Measurements from ENCODE around the gene OR8B8.
"Not testable (repeated sequence)": the region's sequence is repeated elsewhere in the genome, so short reads cannot be mapped to it uniquely, and the experiment has no call there.

OR8B8 gene

GRCh38 chr11:124442442-124442841 lies 3.1 kb downstream of the OR8B8 start:
- no peak for DNase-seq (ENCODE audit: low read depth in 2 of 2, low spot score in 1 of 2)

DNA sequence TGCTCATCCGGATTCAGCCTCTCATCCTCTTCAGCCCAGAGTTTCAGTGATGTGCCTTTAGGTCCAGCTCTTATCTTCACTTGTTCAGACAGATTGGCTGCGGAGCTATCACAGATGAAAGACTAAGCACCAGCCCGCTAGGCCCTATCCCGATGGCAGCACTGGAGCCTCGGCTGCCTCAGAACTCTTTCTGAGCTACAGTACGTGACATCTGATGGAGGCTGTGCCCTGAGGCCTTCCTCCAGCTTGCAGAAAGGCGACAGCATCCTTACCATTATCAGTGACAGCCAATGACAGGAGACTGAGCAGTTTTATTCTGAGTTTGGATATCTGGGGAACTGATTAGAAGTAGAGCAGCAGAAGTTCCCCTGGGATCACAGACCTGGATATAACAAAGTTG lies 4.0 kb downstream of the OR8B8 start:
- no peak for DNase-seq (ENCODE audit: low read depth in 2 of 2, low spot score in 1 of 2)

GRCh38 chr11:124441081-124441480 lies 4.4 kb downstream of the OR8B8 start:
- no peak for DNase-seq (ENCODE audit: low read depth in 2 of 2, low spot score in 1 of 2)

DNA sequence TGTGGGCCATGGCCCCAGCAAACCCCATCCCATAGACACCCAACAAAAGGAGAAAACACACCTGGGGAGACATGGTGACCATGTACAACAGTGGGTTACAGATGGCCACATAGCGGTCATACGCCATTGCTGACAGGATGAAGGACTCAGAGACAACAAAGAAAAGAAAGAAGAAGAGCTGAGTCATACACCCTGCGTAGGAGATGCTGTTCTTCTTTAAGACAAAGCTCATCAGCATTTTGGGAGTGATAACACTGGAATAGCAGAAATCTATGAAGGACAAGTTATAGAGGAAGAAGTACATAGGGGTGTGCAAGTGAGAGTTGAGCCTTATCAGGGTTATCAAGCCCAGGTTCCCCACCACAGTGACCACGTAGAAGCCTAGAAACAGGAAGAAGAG lies 4.9 kb downstream of the OR8B8 start:
- DNase-seq (ENCODE audit: low read depth in 2 of 2, low spot score in 1 of 2), result no peak

- no peak for DNase-seq (ENCODE audit: low read depth in 2 of 2, low spot score in 1 of 2)
Observed at GRCh38 chr11:124434699-124435098, 10.8 kb downstream of the OR8B8 start.

DNA sequence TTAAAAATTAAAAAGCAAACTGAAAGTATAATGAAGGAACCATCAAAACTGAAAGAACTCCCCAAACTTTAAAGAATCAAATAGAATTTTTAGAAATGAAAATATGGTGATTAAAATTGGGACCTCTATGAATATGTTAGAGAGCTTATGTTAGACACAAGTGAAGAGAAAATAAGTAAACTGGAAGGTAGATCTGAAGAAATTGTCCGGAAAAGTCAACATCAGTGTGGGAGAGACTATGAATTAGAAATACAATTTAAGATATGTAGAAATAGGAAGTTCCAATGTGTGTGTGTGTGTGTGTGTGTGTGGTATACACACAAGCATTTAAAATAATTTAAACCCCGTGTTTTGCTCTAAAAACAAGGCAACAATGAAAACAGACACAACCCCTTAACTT lies 15.9 kb downstream of the OR8B8 start:
- no peak for DNase-seq (ENCODE audit: low read depth in 2 of 2, low spot score in 1 of 2)

- DNase-seq (ENCODE audit: low read depth in 2 of 2, low spot score in 1 of 2), result no peak
Observed at GRCh38 chr11:124424384-124424921, 21.0 kb downstream of the OR8B8 start, which contains the start of gene OR8B4. TSS of gene OR8B4 (minus strand) at chr11:124424871. CDS start at chr11:124424871, 0 bp downstream.

DNA sequence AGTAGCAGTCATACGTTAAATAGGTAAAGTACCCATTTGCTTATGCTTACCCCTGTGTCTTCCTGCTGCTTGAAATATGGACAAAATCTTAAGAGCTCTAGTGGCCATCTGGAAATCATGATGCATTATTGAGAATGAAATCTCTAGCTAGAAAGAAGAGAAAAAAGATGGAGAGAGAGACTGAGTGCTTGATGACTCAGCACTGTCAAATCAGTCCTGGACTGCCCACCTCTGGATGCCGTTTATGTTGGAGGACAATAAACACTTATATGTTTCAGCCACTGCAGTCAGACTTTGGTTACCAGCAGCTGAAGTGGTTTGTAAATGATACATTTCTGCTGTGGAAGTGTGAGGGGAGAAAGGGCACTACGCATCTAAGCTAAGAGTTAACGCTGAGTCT lies 24.5 kb downstream of the OR8B8 start:
- DNase-seq (ENCODE audit: low read depth in 2 of 2, low spot score in 1 of 2), result no peak

- DNase-seq (ENCODE audit: low read depth in 2 of 2, low spot score in 1 of 2), result no peak
Observed at GRCh38 chr11:124415356-124415923, 30.1 kb downstream of the OR8B8 start.

- DNase-seq (ENCODE audit: low read depth in 2 of 2, low spot score in 1 of 2), result no peak
Observed at GRCh38 chr11:124409906-124410305, 35.6 kb downstream of the OR8B8 start.

GRCh38 chr11:124405581-124405980 lies 39.9 kb downstream of the OR8B8 start:
- no peak for DNase-seq (ENCODE audit: low read depth in 2 of 2, low spot score in 1 of 2)

DNA sequence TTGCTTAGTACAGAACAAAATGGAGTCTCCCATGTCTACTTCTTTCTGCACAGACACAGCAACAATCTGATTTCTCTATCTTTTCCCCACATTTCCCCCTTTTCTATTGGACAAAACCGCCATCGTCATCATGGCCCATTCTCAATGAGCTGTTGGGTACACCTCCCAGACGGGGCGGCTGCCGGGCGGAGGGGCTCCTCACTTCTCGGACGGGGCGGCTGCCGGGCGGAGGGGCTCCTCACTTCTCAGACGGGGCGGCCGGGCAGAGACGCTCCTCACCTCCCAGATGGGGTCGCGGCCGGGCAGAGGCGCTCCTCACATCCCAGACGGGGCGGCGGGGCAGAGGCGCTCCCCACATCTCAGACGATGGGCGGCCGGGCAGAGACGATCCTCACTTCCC lies 42.3 kb downstream of the OR8B8 start:
- DNase-seq (ENCODE audit: low read depth in 2 of 2, low spot score in 1 of 2), result not testable (repeated sequence)

DNA sequence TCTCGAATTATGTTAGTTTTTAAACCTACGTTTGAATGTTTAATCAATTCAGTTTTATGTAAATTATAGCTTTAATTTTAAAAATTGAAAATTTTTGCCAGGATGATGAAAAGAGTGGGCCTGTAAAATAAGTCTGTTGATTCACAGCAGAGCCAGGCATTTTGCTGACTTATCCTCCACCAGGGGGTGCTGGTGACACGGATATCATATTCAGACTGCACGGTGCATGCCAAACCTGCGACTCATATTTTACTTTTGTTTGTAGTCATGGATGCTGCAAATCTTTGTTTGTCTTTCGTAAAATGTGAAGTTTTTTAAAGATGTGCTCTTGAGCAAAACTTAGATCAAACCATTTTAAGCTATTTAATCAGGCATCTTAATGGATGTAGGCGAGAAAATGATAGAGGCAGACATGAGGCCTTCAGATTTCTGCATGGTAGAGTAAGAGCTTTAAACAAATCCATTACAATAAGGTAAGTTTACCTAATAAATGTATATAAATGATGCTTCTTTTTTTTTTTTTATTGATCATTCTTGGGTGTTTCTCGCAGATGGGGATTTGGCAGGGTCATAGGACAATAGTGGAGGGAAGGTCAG lies 43.1 kb downstream of the OR8B8 start:
- no peak for DNase-seq (ENCODE audit: low read depth in 2 of 2, low spot score in 1 of 2)

DNA sequence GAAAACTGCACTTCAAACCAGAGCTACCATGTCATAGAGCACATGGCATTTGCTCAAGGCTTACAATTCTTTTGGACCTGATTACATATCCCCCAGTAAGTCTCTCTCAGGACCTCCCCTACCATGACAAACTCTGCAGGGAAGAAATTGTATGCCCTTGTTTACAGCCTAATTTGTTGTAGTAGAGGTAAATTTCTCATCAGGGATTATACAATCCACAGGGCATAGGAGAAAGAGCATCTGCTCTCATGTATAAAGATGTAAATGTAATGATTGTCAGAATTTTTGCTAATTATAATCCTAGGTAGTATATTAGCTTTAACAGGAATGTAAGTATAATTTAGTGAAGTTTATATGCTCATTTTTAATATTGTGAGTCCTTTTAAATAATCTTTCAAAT lies 46.6 kb downstream of the OR8B8 start, which contains the start of gene OR8B3:
Gene OR8B3, minus strand, starts transcription at position 101 of the 400 bp plus-strand sequence. CDS start 1,673 bp downstream, outside the sequence.
- no peak for DNase-seq (ENCODE audit: low read depth in 2 of 2, low spot score in 1 of 2)

- not testable (repeated sequence) for DNase-seq (ENCODE audit: low read depth in 2 of 2, low spot score in 1 of 2)
Observed at GRCh38 chr11:124396847-124397246, 48.6 kb downstream of the OR8B8 start.

DNA sequence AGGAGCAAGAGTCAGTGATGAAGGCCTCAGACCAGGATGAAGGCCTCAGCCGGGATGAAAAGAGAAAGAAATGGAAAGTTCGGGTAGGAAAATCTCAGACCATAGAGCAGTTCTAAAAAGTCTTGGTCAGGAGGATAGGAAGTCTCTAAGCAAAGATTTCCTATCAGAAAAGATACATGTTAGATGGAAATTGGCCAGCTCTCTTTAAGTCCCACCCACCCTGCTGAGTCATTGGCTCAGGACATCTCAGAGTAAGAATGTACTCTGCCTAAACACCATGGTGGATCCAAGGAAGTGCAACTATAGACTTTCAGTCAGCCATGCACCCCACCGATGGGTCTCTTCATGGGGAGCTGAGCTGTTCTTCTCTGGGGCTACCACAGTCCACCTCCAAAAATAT lies 51.1 kb downstream of the OR8B8 start:
- no peak for DNase-seq (ENCODE audit: low read depth in 2 of 2, low spot score in 1 of 2)

Data from stimulated activated CD8-positive, alpha-beta memory T cell treated with anti-CD3 and anti-CD28 coated beads, Interleukin-4, amount 100 ng/mL, for 4 hours (primary cell).